H9 (cell line): ENCODE data around the gene DYNC1I2. TPM values are rescaled to one million over a fixed set of nuclear protein-coding genes. Genes with fewer than 3 reads are reported as not detected.

Experiments used
- DNase-seq: peaks from one replicate; pipeline ENCODE4 v3.0.0-alpha.2; 2017
- H2AFZ ChIP-seq: one replicate; pipeline ENCODE4 v1.6.1; 2013; ENCODE audit warnings: mild to moderate bottlenecking, low read length, control low read depth, moderate library complexity
- H2AK5ac ChIP-seq: 2 replicates; pipeline ENCODE4 v1.6.1; 2013; ENCODE audit warnings: low read length, control low read depth, mixed read lengths; ENCODE audit not compliant: insufficient read length
- H2BK120ac ChIP-seq: one replicate; pipeline ENCODE4 v1.6.1; 2013; ENCODE audit warnings: low read depth, mild to moderate bottlenecking, low read length, control low read depth, inconsistent platforms; ENCODE audit not compliant: poor library complexity, severe bottlenecking
- H2BK12ac ChIP-seq: 2 replicates; pipeline ENCODE4 v1.6.1; 2013; ENCODE audit warnings: low read length, control low read depth, mixed read lengths, low read depth; ENCODE audit not compliant: insufficient read length
- H2BK15ac ChIP-seq: 2 replicates; pipeline ENCODE4 v1.6.1; 2013; ENCODE audit warnings: low read depth, low read length, control low read depth
- H2BK20ac ChIP-seq: one replicate; pipeline ENCODE4 v1.6.1; 2013; ENCODE audit warnings: low read depth, mild to moderate bottlenecking, low read length, control low read depth, inconsistent platforms; ENCODE audit not compliant: poor library complexity, severe bottlenecking
- H2BK5ac ChIP-seq: 2 replicates; pipeline ENCODE4 v1.6.1; 2013; ENCODE audit warnings: low read length, control low read depth, mixed read lengths; ENCODE audit not compliant: insufficient read length
- H3K14ac ChIP-seq: 2 replicates; pipeline ENCODE4 v1.6.1; 2013; ENCODE audit warnings: low read length, control low read depth; ENCODE audit not compliant: insufficient read depth
- H3K18ac ChIP-seq: 2 replicates; pipeline ENCODE4 v1.6.1; 2013; ENCODE audit warnings: low read depth, mild to moderate bottlenecking, mixed read lengths, low read length, control low read depth; ENCODE audit not compliant: insufficient read length
- H3K23ac ChIP-seq: 2 replicates; pipeline ENCODE4 v1.6.1; 2013; ENCODE audit warnings: low read length, control low read depth, mixed read lengths, low read depth; ENCODE audit not compliant: insufficient read length
- H3K23me2 ChIP-seq: 2 replicates; pipeline ENCODE4 v1.6.1; 2013; ENCODE audit warnings: low read depth, mild to moderate bottlenecking, mixed read lengths, low read length, control low read depth; ENCODE audit not compliant: insufficient read length, poor library complexity, severe bottlenecking
- H3K27ac ChIP-seq: 2 replicates; pipeline ENCODE4 v1.5.1; 2013; ENCODE audit warnings: low read length, control low read depth, mixed read lengths, low read depth; ENCODE audit not compliant: insufficient read length
- H3K27me3 ChIP-seq: 2 replicates; pipeline ENCODE4 v1.6.1; 2013; ENCODE audit warnings: low read length, control low read depth, inconsistent platforms; ENCODE audit not compliant: insufficient read depth
- H3K4ac ChIP-seq: 2 replicates; pipeline ENCODE4 v1.6.1; 2013; ENCODE audit warnings: low read depth, mild to moderate bottlenecking, control low read depth, inconsistent platforms, low read length, moderate library complexity
- H3K4me1 ChIP-seq: 2 replicates; pipeline ENCODE4 v1.6.1; 2013; ENCODE audit warnings: low read length, control low read depth, inconsistent platforms; ENCODE audit not compliant: insufficient read depth
- H3K4me2 ChIP-seq: 2 replicates; pipeline ENCODE4 v1.6.1; 2013; ENCODE audit warnings: low read length, control low read depth, mixed read lengths; ENCODE audit not compliant: insufficient read length, insufficient read depth
- H3K56ac ChIP-seq: 2 replicates; pipeline ENCODE4 v1.6.1; 2013; ENCODE audit warnings: low read depth, mild to moderate bottlenecking, mixed read lengths, low read length, control low read depth; ENCODE audit not compliant: insufficient read length
- H3K79me1 ChIP-seq: 2 replicates; pipeline ENCODE4 v1.6.1; 2013; ENCODE audit warnings: low read depth, mild to moderate bottlenecking, moderate library complexity, low read length, control low read depth, inconsistent platforms; ENCODE audit not compliant: insufficient read depth, poor library complexity, severe bottlenecking
- H3K79me2 ChIP-seq: 2 replicates; pipeline ENCODE4 v1.6.1; 2013; ENCODE audit warnings: low read length, control low read depth, inconsistent platforms; ENCODE audit not compliant: insufficient read depth
- H3K9ac ChIP-seq: 2 replicates; pipeline ENCODE4 v1.6.1; 2013; ENCODE audit warnings: low read length, control low read depth, mixed read lengths; ENCODE audit not compliant: insufficient read length; ENCODE audit errors: extremely low read depth
- H3K9me3 ChIP-seq: one replicate; pipeline ENCODE4 v1.6.1; 2013; ENCODE audit warnings: low read depth, low read length, inconsistent platforms; ENCODE audit not compliant: control insufficient read depth
- H3T11ph ChIP-seq: one replicate; pipeline ENCODE4 v1.6.1; 2013; ENCODE audit warnings: mild to moderate bottlenecking, low read length, control low read depth, inconsistent platforms
- H4K20me1 ChIP-seq: one replicate; pipeline ENCODE4 v1.6.1; 2013; ENCODE audit not compliant: control insufficient read depth, insufficient read length, insufficient read depth
- H4K5ac ChIP-seq: 2 replicates; pipeline ENCODE4 v1.6.1; 2013; ENCODE audit warnings: low read depth, mild to moderate bottlenecking, mixed read lengths, low read length, control low read depth; ENCODE audit not compliant: insufficient read length
- H4K8ac ChIP-seq: replicated peaks from 2 replicates; pipeline ENCODE4 v1.6.1; 2013; ENCODE audit warnings: low read length, control low read depth, mixed read lengths, low read depth; ENCODE audit not compliant: insufficient read length
- H4K91ac ChIP-seq: 2 replicates; pipeline ENCODE4 v1.6.1; 2013; ENCODE audit warnings: low read depth, mild to moderate bottlenecking, moderate library complexity, mixed read lengths, low read length, control low read depth; ENCODE audit not compliant: insufficient read length
- H3K27ac Mint-ChIP-seq, 3 experiments: 2 replicates in 2 of 3; 3 replicates in 1 of 3; pipeline ENCODE4 v1.8.0; 2020 to 2021; ENCODE audit warnings: mixed read lengths in 3 of 3, mild to moderate bottlenecking in 1 of 3, moderate library complexity in 1 of 3
- H3K27me3 Mint-ChIP-seq: 2 replicates; pipeline ENCODE4 v1.8.0; 2021; ENCODE audit warnings: low read depth, mild to moderate bottlenecking, moderate library complexity, mixed read lengths
- H3K36me3 Mint-ChIP-seq, 3 experiments: 2 replicates in 2 of 3; 3 replicates in 1 of 3; pipeline ENCODE4 v1.8.0; 2020 to 2021; ENCODE audit warnings: low read depth in 3 of 3, mixed read lengths in 3 of 3; ENCODE audit not compliant: insufficient read depth in 1 of 3
- H3K4me1 Mint-ChIP-seq, 2 experiments: 2 replicates each; pipeline ENCODE4 v1.8.0; 2020; ENCODE audit warnings: mixed read lengths in 2 of 2
- H3K4me3 Mint-ChIP-seq, 2 experiments: 2 replicates in 1 of 2; 3 replicates in 1 of 2; pipeline ENCODE4 v1.8.0; 2020 to 2021; ENCODE audit warnings: mild to moderate bottlenecking in 2 of 2, mixed read lengths in 2 of 2, moderate library complexity in 1 of 2
- H3K9me3 Mint-ChIP-seq, 2 experiments: 2 replicates in 1 of 2; 3 replicates in 1 of 2; pipeline ENCODE4 v1.8.0; 2020; ENCODE audit warnings: mild to moderate bottlenecking in 2 of 2, mixed read lengths in 2 of 2, moderate library complexity in 1 of 2
- WGBS: extraction: QIAGEN DNeasy Blood & Tissue Kit; methylation state at CpG from one replicate; pipeline ENCODE4 v1.1.7; 2013; ENCODE audit warnings: missing lambda C conversion rate, low lambda C conversion rate, mixed read lengths; ENCODE audit not compliant: insufficient read length; ENCODE audit errors: extremely low coverage; 5-methylcytosine and 5-hydroxymethylcytosine counted together
- total RNA-seq: library from RNA; stranded (reverse); gene quantifications from 2 replicates; pipeline ENCODE4 v1.2.1, GENCODE V29; 2021
- TF ChIP-seq, protein P1 (sequence below): fragments of 200-600 bp; sonication (generic); conservative IDR thresholded peaks from 3 replicates; pipeline ENCODE4 v1.8.0; 2021; ENCODE audit warnings: antibody characterized with exemption, mild to moderate bottlenecking

Gene DYNC1I2
- total RNA-seq, 1 experiment from 2014 or later = 73.4 TPM

DNA sequence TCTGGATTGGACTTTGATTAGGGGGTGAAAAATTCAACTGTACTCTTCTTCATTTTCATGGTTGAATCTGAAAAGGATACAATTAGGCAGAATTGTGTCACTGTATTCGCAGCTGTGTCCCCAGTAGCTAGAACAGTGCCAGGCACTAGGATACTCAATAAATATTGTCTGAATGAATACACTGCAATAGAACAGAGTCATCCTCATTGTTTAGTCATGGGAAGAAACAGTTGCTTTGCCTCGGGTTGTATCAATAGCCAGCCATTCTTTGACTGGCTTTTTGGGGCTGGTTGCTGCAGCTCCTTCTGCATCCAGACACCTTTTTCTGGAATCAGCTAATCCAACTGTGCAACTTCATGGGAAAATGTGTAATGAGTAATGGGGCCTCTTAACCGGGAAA, 18.1 kb upstream of the DYNC1I2 start:
- Histone ChIP-seq H4K5ac (no peak overlapping the region), H3K23ac (no peak overlapping the region), H3K9ac (no peak overlapping the region), H3T11ph (no peak overlapping the region), H3K27me3 (no peaks in the 10 kb centered on the region), H2AK5ac (no peak overlapping the region), H3K4ac (no peak overlapping the region), H3K4me1 (no peaks in the 10 kb centered on the region), H3K79me1 (no peaks in the 10 kb centered on the region), H2BK120ac (no peak overlapping the region), H3K27ac (no peak overlapping the region), H3K9me3 (no peaks in the 10 kb centered on the region), H3K14ac (no peak overlapping the region), H2BK15ac (no peak overlapping the region), H2BK5ac (no peak overlapping the region), H3K18ac (no peak overlapping the region), H4K91ac (no peak overlapping the region), H2BK20ac (no peak overlapping the region), H4K20me1 (no peaks in the 10 kb centered on the region), H3K23me2 (no peaks in the 10 kb centered on the region), H3K56ac (no peak overlapping the region), H2AFZ (no peak overlapping the region), H2BK12ac (no peak overlapping the region), H4K8ac (no peak overlapping the region), H3K79me2 (no peaks in the 10 kb centered on the region), H3K4me2 (no peak overlapping the region)
- TF ChIP-seq, protein P1, sequence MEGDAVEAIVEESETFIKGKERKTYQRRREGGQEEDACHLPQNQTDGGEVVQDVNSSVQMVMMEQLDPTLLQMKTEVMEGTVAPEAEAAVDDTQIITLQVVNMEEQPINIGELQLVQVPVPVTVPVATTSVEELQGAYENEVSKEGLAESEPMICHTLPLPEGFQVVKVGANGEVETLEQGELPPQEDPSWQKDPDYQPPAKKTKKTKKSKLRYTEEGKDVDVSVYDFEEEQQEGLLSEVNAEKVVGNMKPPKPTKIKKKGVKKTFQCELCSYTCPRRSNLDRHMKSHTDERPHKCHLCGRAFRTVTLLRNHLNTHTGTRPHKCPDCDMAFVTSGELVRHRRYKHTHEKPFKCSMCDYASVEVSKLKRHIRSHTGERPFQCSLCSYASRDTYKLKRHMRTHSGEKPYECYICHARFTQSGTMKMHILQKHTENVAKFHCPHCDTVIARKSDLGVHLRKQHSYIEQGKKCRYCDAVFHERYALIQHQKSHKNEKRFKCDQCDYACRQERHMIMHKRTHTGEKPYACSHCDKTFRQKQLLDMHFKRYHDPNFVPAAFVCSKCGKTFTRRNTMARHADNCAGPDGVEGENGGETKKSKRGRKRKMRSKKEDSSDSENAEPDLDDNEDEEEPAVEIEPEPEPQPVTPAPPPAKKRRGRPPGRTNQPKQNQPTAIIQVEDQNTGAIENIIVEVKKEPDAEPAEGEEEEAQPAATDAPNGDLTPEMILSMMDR = no peak
- Mint-ChIP-seq H3K36me3 (no peaks in the 10 kb centered on the region), H3K9me3 (no peaks in the 10 kb centered on the region), H3K4me1 (peaks cover 22 to 34% of the 10 kb centered on the region in 2 experiments), H3K27me3 (no peaks in the 10 kb centered on the region), H3K27ac (no peak overlapping the region), H3K4me3 (no peak overlapping the region)
- DNase-seq = no peak
- WGBS = no CpG with 5 or more reads among the region's 3 CpGs
